GM18520 (cell line): ENCODE results near the gene NASP.
"Not testable (repeated sequence)": the region's sequence is repeated elsewhere in the genome, so short reads cannot be mapped to it uniquely, and the experiment has no call there.

ENCODE experiments used
- ATAC-seq: cut with Tn5 transposase; IDR thresholded peaks from one replicate; pipeline ENCODE4 v1.9.1; 2021; ENCODE audit not compliant: unreplicated experiment

Gene NASP

DNA sequence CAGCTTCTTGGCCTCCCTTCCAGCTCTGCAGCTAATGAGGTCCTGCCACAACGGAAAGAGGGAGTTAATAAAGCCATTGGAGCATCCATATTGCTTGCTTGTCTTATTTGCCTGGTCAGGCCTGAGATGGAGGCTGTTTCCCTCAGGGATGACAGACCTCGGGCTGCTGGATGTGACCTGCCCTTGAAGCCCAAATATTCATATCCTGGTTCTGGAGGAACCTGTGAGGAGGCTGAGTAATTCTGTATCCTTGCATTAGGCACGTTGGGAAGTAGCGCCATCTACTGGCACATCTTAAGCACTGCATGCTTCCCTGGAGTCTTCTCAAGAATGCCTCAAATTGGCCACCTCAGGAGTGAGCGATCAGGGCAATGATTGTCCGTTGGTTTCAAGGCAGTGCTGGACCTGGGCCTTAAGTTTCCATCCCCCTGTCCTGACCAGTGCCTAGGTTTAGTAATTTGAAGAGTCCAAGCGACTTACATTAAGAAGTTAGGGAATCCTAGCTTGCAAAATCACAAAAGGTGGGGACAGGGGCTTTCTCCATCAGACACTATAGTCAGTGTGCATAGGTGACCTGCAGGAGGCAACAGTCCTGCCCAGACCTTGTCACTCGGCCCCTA is 13.8 kb upstream of the NASP start:
- no peak for ATAC-seq

DNA sequence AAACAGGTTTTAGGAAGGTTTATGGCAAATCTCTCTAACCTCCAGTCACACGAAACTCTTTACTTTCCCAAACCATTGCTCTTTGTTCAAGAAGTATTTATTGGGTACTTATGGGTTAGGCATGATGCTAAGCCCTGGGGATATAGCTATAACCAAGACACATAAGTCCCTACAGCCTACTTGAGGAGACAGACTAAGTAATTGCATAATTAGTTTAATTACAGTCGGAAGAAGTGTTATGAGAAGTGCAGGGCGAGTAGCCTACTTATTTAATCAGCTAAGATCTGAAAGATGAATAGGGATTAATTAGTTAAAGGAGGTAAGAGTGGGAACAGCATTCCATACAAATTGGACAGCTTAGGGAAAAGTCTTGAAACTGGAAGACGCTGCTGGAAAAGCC is 13.2 kb upstream of the NASP start:
- no peak for ATAC-seq

- no peak for ATAC-seq
Measured at GRCh38 chr1:45573231-45573804, 10.5 kb upstream of the NASP start.

DNA sequence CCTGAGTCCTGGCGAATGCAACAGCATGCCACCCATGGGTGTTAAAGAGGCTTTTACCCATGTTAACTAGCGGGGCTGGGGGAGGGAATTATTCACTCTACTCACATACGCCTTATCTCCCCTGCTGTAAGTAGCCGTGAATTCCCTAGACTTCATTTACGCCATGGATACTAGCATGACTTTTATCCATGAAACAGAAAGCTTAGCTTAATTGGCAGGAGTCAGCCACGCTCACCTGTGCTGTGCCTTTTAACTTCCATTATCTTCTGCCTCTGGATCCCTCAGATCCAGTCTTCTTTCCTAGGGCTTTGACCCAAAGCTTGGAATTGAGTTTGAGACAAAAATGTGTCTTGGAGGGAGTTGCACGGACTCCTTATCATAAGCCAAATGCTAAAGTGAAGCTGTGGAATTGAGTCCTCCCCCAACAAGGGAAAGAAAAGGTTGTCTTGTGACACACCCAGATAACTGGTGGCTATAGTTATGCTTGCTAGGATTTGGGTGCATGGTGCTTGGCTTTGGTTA is 9.7 kb upstream of the NASP start:
- no peak for ATAC-seq

DNA sequence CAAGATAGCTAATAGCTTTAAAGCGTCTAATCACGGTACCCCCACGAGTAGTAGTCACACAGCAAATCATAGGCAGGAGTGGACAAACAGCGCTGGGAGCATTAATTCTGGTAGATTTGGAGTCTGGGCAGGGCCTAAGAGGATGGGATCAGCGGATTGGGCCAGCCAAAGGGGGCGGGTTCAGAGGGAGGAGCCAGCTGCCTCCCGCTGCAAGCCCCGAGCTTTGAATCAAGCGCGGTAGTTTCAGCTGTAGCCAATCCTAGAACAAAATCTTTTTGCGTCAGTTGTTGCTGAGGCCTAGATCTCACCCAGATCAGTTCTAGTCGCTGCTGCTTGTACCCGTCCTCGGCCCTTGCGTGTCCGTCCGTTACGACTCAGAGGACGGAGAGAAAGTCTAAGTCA is 576 bp upstream of the NASP start:
- ATAC-seq, result peak; percentile 74

DNA sequence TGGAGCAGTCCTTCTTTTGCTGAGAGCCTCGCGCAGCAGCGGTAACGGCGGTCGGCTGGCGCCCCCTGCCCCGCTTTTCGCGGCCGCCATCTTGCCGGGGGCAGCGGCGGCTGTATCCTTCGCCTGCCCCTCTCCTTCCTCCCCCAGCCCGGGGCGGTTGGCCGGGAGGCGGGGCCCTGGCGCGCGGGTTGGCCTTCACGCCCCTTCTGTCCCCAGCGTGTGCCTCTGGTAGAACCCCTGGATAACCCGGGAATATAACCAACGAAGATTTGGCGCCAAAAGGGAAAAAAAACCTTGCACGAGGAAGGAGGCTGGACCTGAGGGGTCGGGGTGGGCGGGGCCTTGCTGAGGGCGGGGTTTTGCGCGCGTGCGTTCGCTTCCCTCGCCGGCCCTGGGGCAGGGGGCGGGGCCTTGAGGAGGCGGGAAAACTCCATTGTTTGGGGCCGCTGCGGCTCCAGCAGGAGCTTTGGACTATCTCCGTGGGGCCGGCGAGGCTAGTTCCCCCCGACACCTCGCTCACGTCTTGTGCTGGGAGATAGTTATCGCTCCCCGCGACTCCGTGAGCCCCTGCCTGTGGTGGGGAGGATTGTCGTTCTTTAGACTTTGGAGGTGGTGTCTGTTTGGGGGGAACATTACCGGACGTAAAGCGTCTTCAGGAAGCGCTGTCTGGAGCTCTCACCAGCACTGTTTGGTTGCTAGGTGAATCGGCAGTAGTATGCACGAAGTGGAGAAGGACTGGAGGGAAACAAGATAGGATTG is 689 bp downstream of the NASP start:
- peak; percentile 14 for ATAC-seq

GRCh38 chr1:45585110-45585426 is 1.2 kb downstream of the NASP start:
- ATAC-seq, result no peak

DNA sequence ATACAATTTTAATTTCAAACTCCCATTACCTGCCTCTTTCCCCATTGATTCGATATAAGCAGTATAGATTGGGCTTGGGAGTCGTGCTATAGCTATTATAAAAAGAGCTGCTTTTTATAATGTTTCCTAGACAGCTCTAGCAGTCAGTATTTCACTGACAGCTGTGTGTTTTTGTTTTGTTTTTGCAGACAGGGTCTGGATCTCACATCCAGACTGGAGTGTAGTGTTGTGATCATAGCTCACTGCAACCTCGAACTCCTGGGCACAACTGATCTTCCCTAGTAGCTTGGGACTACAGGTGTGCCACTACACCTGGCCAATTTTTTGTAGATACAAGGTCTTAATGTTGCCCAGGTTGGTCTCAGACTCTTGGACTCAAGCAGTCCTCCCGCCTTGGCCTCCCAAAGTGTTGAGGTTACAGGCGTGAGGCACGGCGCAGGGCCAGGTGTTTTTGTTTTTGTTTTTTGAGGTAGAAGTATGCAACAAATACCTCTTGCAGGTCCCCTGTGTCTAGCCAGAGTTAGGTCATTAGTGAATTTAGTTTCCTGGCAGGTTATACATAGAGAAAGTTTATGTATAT is 1.7 kb downstream of the NASP start:
- no peak for ATAC-seq

DNA sequence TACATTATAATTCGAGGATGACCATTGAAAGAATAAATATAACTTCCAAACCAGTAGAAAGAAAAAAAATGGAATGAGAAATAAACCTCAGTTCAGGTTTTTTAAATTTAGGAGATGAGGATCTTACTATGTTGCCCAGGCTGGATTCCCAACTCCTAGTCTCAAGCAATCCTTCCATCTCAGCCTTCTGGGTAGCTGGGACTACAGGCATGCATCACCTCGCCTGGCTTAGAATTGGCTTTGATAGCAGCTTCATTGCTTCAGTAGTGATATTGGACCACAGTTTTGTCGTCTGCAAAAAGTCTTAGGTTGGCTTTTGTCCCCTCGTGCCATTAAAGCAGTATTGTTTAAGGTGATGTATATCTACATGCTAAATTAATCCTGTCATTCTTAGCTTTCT is 2.9 kb downstream of the NASP start:
- no peak for ATAC-seq

DNA sequence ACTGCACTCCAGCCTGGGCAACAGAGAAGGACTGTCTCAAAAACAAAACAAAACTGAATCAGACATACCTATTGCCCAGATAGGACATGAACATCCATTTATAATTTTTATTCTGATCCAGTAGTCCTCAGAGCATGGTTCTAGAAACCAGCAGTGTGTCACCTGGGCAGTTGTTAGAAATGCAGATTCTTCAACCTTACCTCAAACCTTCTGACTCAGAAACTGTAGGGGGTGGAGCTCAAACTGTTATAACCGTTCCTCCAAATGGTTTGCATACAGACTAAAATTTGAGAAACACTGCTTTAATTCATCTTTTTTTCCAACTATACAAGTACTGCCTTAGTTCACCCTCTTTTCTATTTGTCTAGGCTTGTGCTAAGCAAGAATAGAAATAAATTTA is 6.0 kb downstream of the NASP start:
- ATAC-seq, result no peak

DNA sequence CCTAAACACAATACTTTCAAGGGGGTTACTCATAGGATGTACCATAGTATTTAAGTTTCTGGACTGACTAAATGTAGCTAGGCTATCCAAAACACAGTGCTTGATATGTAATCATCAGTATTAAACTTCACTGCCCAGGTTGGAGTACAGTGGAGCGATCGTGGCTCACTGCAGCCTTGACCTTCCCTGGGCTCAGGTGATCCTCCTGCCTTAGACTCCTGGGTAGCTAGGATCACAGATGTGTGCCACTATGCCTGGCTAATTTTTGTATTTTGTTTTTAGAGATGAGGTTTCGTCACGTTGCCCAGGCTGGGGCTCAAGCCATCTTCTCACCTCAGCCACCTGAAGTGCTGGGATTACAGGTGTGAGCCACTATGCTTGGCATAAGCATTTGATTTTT is 10.6 kb downstream of the NASP start:
- no peak for ATAC-seq

DNA sequence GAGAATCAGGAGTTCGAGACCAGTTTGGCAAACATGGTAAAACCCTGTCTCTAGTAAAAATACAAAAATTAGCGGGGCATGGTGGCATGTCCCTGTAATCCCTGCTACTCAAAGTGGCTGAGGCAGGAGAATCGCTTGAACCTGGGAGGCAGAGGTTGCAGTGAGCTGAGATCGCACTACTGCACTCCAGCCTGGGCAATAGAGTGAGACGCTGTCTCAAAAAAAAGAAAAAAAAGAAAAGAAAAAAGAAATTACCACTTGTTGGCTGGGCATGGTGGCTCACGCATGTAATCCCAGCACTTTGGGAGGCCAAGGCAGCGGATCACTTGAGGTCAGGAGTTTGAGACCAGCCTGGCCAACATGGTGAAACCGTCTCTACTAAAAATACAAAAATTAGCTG is 12.9 kb downstream of the NASP start:
- not testable (repeated sequence) for ATAC-seq

GRCh38 chr1:45604239-45604638 is 20.4 kb downstream of the NASP start:
- ATAC-seq, result no peak

- no peak for ATAC-seq
Measured at GRCh38 chr1:45607404-45608074, 23.7 kb downstream of the NASP start.

- ATAC-seq, result no peak
Measured at GRCh38 chr1:45608175-45609156, 24.6 kb downstream of the NASP start.

- ATAC-seq, result no peak
Measured at GRCh38 chr1:45610589-45611226, 26.9 kb downstream of the NASP start.

DNA sequence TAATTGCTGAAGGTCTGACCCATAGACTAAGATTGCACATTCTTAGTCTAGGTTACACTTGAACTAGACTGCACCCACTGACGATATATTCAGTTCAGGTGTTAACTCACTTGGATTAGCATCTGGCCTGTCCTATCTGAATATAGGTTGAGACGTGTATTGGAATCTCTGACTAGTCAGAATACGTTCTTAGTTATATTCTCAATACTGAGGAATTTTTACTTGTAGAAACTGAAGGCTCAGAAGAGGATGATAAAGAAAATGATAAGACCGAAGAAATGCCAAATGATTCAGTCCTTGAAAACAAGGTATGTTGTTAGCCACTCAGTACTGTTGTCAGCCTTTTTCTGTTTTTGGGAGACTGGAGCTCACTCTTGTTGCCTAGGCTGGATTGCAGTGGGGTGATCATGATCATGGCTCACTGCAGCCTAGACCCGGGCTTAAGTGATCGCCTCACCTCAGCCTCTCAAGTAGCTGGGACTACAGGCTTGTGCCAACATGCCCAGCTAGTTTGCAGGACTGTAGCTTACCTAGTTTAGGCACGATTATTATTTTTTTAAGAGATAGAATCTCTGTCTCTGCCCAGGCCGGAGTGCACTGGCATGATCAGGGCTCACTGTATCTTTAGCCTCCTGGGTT is 29.2 kb downstream of the NASP start:
- no peak for ATAC-seq

DNA sequence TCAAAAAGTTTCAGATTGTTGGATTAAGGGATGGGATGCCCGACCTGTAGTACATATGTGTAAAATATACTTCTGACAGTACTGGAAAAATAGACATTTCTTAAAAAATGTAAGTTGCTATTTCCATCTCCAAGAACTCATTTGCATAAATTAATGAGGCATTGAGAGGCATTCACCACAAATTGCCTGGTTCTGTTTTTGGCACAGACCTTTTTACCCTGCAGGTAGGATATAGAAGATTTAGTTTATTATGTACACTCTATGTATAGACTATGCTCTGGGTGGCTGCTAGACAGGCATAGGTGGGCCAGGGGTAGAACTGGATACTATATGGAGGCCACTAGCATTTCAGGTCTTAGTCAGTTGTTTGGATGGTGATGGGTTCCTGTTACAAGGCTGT is 32.0 kb downstream of the NASP start:
- ATAC-seq, result no peak

GRCh38 chr1:45617618-45618017 is 33.8 kb downstream of the NASP start:
- ATAC-seq, result no peak
